ENCODE data around the gene FSTL4. TPM values are rescaled to one million over a fixed set of nuclear protein-coding genes. Genes with fewer than 3 reads are reported as not detected.

FSTL4 gene
- total and polyA plus RNA-seq, 2 experiments from 2014 or later, result 0.47 to 0.74 TPM

DNA sequence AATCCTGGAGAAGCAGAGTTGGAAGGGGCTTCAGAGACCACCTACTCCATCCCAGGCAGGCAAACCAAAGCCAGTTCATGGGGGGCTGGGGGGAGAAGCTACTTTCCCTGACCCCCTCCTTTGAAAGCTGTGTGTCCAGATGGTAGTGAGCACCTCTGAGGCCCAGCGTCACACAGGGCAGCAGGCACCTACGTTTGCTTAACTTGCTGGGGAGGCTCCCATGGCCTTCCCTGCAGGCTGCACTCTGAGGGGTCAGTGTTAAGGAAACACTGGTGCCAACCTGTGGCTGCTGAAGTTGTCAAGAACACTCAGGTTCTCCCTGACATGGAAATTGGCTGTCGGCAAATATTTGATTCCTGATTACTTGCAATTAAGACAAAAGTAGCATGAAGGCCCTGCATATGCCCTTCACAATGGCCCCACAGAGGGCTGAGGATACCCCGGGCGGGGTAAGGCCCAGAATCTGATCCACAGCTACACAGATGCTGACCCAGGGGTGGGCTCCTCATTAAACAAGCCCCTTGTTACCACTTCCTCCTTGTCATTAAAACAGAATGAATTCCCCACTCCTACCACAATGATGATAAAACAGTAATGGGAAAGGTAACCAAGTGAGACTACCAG is 208.5 kb downstream of the FSTL4 start:
- no peaks in the 10 kb centered on the region for H3K9me3 ChIP-seq (ENCODE audit: low read depth)
- no peaks in the 10 kb centered on the region for H3K36me3 ChIP-seq (replicated peaks; ENCODE audit: insufficient read depth, low read depth)
- TF ChIP-seq, protein P1, sequence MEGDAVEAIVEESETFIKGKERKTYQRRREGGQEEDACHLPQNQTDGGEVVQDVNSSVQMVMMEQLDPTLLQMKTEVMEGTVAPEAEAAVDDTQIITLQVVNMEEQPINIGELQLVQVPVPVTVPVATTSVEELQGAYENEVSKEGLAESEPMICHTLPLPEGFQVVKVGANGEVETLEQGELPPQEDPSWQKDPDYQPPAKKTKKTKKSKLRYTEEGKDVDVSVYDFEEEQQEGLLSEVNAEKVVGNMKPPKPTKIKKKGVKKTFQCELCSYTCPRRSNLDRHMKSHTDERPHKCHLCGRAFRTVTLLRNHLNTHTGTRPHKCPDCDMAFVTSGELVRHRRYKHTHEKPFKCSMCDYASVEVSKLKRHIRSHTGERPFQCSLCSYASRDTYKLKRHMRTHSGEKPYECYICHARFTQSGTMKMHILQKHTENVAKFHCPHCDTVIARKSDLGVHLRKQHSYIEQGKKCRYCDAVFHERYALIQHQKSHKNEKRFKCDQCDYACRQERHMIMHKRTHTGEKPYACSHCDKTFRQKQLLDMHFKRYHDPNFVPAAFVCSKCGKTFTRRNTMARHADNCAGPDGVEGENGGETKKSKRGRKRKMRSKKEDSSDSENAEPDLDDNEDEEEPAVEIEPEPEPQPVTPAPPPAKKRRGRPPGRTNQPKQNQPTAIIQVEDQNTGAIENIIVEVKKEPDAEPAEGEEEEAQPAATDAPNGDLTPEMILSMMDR (IDR thresholded peaks at IDR 0.05; ENCODE audit: poor library complexity), result no peak
- TF ChIP-seq EZH2 (IDR thresholded peaks at IDR 0.05; ENCODE audit: borderline replicate concordance), result no peak
- TF ChIP-seq EZH2phosphoT487 (IDR thresholded peaks at IDR 0.05; ENCODE audit: low read depth, severe bottlenecking, unreplicated experiment), result no peak
- no peaks in the 10 kb centered on the region for H4K20me1 ChIP-seq (ENCODE audit: insufficient read depth, poor library complexity, severe bottlenecking)
- no peak overlapping the region for H3K4me2 ChIP-seq
- H3K4me1 ChIP-seq (ENCODE audit: insufficient read depth), result no peaks in the 10 kb centered on the region
- no peak overlapping the region for H3K4me3 ChIP-seq
- H3K79me2 ChIP-seq, result no peaks in the 10 kb centered on the region
- H3K27ac ChIP-seq, result no peak overlapping the region
- no peaks in the 10 kb centered on the region for H3K9me2 ChIP-seq (replicated peaks; ENCODE audit: insufficient read depth)
- no peak overlapping the region for H2AFZ ChIP-seq
- WGBS (ENCODE audit: low lambda C conversion rate, missing lambda C conversion rate), result 99% methylated on average over 5 of the region's 5 CpGs
- DNase-seq (ENCODE audit: low spot score), result no peak
- no peaks in the 10 kb centered on the region for H3K27me3 ChIP-seq

DNA sequence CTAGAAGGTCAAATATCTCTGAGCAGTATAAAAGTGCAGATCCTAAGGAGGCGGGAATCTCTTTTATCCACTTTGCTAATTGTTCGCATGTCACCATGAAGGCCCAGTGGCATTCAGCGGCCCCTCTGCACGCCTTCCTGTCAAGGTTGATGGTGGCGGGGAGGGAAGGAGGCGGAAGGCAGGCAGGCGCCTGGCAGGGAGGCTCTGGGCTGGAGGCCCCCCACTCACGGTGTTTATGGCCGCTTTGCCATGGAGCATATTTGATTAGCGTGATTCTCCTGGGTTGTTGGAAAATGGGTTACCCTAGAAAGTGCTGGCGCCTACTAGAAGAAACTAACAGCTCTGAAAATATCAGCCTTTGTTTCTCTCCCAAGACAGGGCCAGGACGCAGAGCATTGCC is 209.6 kb downstream of the FSTL4 start:
- 96% methylated on average over 12 of the region's 12 CpGs for WGBS (ENCODE audit: low lambda C conversion rate, missing lambda C conversion rate)
- TF ChIP-seq, protein P1 (IDR thresholded peaks at IDR 0.05; ENCODE audit: poor library complexity), result no peak
- TF ChIP-seq EZH2phosphoT487 (IDR thresholded peaks at IDR 0.05; ENCODE audit: low read depth, severe bottlenecking, unreplicated experiment), result no peak
- no peak for TF ChIP-seq EZH2 (IDR thresholded peaks at IDR 0.05; ENCODE audit: borderline replicate concordance)
- no peaks in the 10 kb centered on the region for H4K20me1 ChIP-seq (ENCODE audit: insufficient read depth, poor library complexity, severe bottlenecking)
- H3K9me2 ChIP-seq (replicated peaks; ENCODE audit: insufficient read depth), result no peaks in the 10 kb centered on the region
- H3K27ac ChIP-seq, result no peak overlapping the region
- no peak overlapping the region for H2AFZ ChIP-seq
- H3K4me1 ChIP-seq (ENCODE audit: insufficient read depth), result no peaks in the 10 kb centered on the region
- H3K9me3 ChIP-seq (ENCODE audit: low read depth), result no peaks in the 10 kb centered on the region
- no peaks in the 10 kb centered on the region for H3K79me2 ChIP-seq
- no peak for DNase-seq (ENCODE audit: low spot score)
- H3K4me2 ChIP-seq, result no peak overlapping the region
- no peaks in the 10 kb centered on the region for H3K27me3 ChIP-seq
- H3K36me3 ChIP-seq (replicated peaks; ENCODE audit: insufficient read depth, low read depth), result no peaks in the 10 kb centered on the region
- H3K4me3 ChIP-seq, result no peak overlapping the region

DNA sequence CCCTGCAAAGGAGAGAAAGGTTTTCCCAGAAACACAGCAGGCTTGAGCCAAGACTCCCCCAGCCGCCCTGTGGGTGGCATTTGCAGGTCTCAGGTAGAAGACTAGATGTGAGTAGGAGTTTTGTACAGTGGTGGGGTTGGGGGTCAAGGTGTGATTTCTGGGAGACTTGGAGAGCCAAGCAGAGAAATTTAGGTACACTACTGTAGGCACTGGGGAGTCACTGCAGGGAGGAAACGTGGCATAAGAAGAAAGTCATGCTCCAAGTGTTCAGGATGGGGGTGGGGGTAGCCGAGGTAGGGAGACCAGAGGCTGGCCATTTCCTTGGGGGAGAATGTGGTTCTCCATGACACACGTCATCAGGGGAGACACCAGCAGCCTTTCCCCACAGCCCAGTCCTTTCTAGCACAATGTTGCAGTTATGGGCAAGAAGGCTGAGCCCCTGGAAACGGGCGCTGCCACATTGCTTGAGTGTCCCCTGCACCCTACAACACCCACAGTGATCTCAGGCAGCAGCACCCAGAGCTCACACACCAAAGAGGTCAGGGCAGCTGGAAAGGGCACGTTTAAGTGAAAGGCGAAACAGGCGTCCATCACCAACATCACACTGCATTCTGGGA is 210.5 kb downstream of the FSTL4 start:
- WGBS (ENCODE audit: low lambda C conversion rate, missing lambda C conversion rate), result 91% methylated on average over 9 of the region's 9 CpGs
- no peaks in the 10 kb centered on the region for H4K20me1 ChIP-seq (ENCODE audit: insufficient read depth, poor library complexity, severe bottlenecking)
- peaks cover 5% of the 10 kb centered on the region for H3K4me1 ChIP-seq (ENCODE audit: insufficient read depth)
- no peaks in the 10 kb centered on the region for H3K79me2 ChIP-seq
- H2AFZ ChIP-seq, result no peak overlapping the region
- no peaks in the 10 kb centered on the region for H3K36me3 ChIP-seq (replicated peaks; ENCODE audit: insufficient read depth, low read depth)
- DNase-seq (ENCODE audit: low spot score), result no peak
- H3K9me2 ChIP-seq (replicated peaks; ENCODE audit: insufficient read depth), result no peaks in the 10 kb centered on the region
- no peak overlapping the region for H3K4me2 ChIP-seq
- no peak overlapping the region for H3K27ac ChIP-seq
- TF ChIP-seq, protein P1 (IDR thresholded peaks at IDR 0.05; ENCODE audit: poor library complexity), result no peak
- TF ChIP-seq EZH2phosphoT487 (IDR thresholded peaks at IDR 0.05; ENCODE audit: low read depth, severe bottlenecking, unreplicated experiment), result no peak
- TF ChIP-seq EZH2 (IDR thresholded peaks at IDR 0.05; ENCODE audit: borderline replicate concordance), result no peak
- H3K27me3 ChIP-seq, result no peaks in the 10 kb centered on the region
- H3K9me3 ChIP-seq (ENCODE audit: low read depth), result no peaks in the 10 kb centered on the region
- no peak overlapping the region for H3K4me3 ChIP-seq
